Endothelial cell (in vitro differentiated cells): ENCODE data around the gene STX7. TPM values are rescaled to one million over a fixed set of nuclear protein-coding genes. Genes with fewer than 3 reads are reported as not detected.

Source experiments
- DNase-seq: peaks from one replicate; pipeline ENCODE4 v3.0.0; 2021; ENCODE audit warnings: low spot score
- H3K27ac Mint-ChIP-seq: one replicate; pipeline ENCODE4 v1.8.0; 2021; ENCODE audit warnings: mixed read lengths, inconsistent platforms; ENCODE audit not compliant: unreplicated experiment
- H3K27me3 Mint-ChIP-seq: one replicate; pipeline ENCODE4 v1.8.0; 2021; ENCODE audit warnings: mild to moderate bottlenecking, moderate library complexity, mixed read lengths, inconsistent platforms; ENCODE audit not compliant: unreplicated experiment
- H3K36me3 Mint-ChIP-seq: one replicate; pipeline ENCODE4 v1.8.0; 2021; ENCODE audit warnings: mild to moderate bottlenecking, low read depth, mixed read lengths, inconsistent platforms; ENCODE audit not compliant: unreplicated experiment
- H3K4me1 Mint-ChIP-seq: one replicate; pipeline ENCODE4 v1.8.0; 2021; ENCODE audit warnings: mild to moderate bottlenecking, mixed read lengths, inconsistent platforms; ENCODE audit not compliant: unreplicated experiment
- H3K4me3 Mint-ChIP-seq: one replicate; pipeline ENCODE4 v1.8.0; 2021; ENCODE audit warnings: mild to moderate bottlenecking, mixed read lengths, inconsistent platforms; ENCODE audit not compliant: unreplicated experiment
- H3K9me3 Mint-ChIP-seq: one replicate; pipeline ENCODE4 v1.8.0; 2021; ENCODE audit warnings: mixed read lengths, inconsistent platforms; ENCODE audit not compliant: unreplicated experiment
- total RNA-seq: library from RNA; stranded (reverse); fragmentation: NEBNext Ultra II Directional; extraction: Animal tissue kit (Norgen Biotek cat#: 25700); gene quantifications from one replicate; pipeline ENCODE4 v1.2.1, GENCODE V29; 2021; ENCODE audit not compliant: unreplicated experiment
- TF ChIP-seq, protein P1 (sequence below): fragments of 200-600 bp; sonication (generic); IDR thresholded peaks from one replicate; pipeline ENCODE4 v1.5.0; 2021; ENCODE audit warnings: antibody characterized with exemption; ENCODE audit not compliant: unreplicated experiment

STX7 gene
- total RNA-seq, 1 donor from 2014 or later, result 60.9 TPM

DNA sequence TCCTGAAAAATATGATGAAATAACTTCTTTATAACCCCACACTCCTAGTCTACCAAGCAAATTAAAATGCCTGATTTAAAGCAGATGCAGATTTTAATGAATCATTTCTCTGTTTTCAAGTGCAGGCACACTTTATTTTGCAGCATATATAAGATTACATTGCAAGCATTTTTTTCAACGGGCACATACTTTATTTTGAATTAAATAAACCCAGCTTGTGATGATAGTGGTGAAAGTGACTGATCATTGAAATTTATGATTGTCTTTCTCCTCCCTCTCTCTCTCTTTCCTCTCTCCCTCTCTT is 99.5 kb downstream of the STX7 start:
- DNase-seq, result no peak
- TF ChIP-seq, protein P1, sequence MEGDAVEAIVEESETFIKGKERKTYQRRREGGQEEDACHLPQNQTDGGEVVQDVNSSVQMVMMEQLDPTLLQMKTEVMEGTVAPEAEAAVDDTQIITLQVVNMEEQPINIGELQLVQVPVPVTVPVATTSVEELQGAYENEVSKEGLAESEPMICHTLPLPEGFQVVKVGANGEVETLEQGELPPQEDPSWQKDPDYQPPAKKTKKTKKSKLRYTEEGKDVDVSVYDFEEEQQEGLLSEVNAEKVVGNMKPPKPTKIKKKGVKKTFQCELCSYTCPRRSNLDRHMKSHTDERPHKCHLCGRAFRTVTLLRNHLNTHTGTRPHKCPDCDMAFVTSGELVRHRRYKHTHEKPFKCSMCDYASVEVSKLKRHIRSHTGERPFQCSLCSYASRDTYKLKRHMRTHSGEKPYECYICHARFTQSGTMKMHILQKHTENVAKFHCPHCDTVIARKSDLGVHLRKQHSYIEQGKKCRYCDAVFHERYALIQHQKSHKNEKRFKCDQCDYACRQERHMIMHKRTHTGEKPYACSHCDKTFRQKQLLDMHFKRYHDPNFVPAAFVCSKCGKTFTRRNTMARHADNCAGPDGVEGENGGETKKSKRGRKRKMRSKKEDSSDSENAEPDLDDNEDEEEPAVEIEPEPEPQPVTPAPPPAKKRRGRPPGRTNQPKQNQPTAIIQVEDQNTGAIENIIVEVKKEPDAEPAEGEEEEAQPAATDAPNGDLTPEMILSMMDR, result no peak
- Mint-ChIP-seq H3K27me3 (no peaks in the 10 kb centered on the region), H3K9me3 (no peaks in the 10 kb centered on the region), H3K27ac (no peak overlapping the region), H3K4me1 (no peaks in the 10 kb centered on the region), H3K4me3 (no peak overlapping the region), H3K36me3 (no peaks in the 10 kb centered on the region)

DNA sequence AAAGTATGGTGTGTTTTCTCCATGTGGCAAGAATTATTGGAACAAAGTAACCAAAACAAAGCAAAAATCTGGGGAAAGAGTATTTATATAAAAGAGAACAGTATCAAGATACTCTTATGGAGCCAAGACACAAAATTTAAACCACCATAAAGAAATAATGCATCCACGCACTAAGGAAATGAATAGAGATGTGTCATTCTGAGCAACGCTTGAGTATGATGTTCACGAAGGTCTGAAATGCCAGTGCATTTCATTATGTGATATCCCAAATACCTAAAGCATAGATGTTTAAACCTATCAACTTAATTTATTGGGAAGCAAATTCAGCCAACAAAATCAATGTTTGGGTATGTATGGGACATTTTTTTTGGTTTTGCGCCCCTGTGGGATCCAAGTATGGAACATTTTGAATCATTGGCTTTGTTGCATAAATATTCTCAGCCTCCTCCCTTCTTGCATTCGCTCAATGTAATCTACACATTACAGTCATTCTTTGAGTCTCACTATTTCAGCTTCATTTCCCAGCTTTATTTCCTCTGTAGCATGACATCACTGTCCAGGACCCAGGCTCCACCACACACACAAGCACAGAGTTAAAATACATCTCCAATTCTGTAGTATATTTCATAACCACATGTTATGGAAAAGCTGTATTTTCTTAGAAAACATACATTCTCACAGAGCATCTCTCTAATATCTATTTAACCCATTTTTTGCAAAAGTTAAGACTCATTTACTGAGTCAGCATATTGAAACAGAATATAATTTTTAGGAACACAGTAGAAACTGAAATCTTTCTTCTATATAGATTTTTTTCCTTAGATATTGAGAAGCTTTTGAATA is 100.0 kb downstream of the STX7 start:
- DNase-seq, result no peak
- no peak overlapping the region for H3K4me3 Mint-ChIP-seq
- H3K27ac Mint-ChIP-seq, result no peak overlapping the region
- TF ChIP-seq, protein P1, result no peak
- no peaks in the 10 kb centered on the region for H3K27me3 Mint-ChIP-seq
- H3K4me1 Mint-ChIP-seq, result no peaks in the 10 kb centered on the region
- H3K9me3 Mint-ChIP-seq, result no peaks in the 10 kb centered on the region
- no peaks in the 10 kb centered on the region for H3K36me3 Mint-ChIP-seq

GRCh38 chr6:132411296-132411695 is 101.6 kb downstream of the STX7 start:
- no peak for DNase-seq
- Mint-ChIP-seq H3K9me3 (no peaks in the 10 kb centered on the region), H3K36me3 (no peaks in the 10 kb centered on the region), H3K27me3 (no peaks in the 10 kb centered on the region), H3K4me1 (peaks cover under 1% of the 10 kb centered on the region), H3K4me3 (no peak overlapping the region), H3K27ac (no peak overlapping the region)
- TF ChIP-seq, protein P1, result no peak

GRCh38 chr6:132410830-132411229 is 102.1 kb downstream of the STX7 start:
- Mint-ChIP-seq H3K9me3 (no peaks in the 10 kb centered on the region), H3K4me1 (peaks cover 5% of the 10 kb centered on the region), H3K27ac (no peak overlapping the region), H3K36me3 (no peaks in the 10 kb centered on the region), H3K4me3 (no peak overlapping the region), H3K27me3 (no peaks in the 10 kb centered on the region)
- TF ChIP-seq, protein P1, result no peak
- no peak for DNase-seq

- Mint-ChIP-seq H3K9me3 (no peaks in the 10 kb centered on the region), H3K36me3 (no peaks in the 10 kb centered on the region), H3K4me3 (no peak overlapping the region), H3K27me3 (peaks cover 3% of the 10 kb centered on the region), H3K27ac (no peak overlapping the region), H3K4me1 (peaks cover 12% of the 10 kb centered on the region)
- TF ChIP-seq, protein P1, result no peak
- no peak for DNase-seq
Observed at GRCh38 chr6:132405143-132405915, 107.6 kb downstream of the STX7 start.
